WTC11 (cell line): ENCODE measurements around the gene SELENOV. TPM values are rescaled to one million over a fixed set of nuclear protein-coding genes. Genes with fewer than 3 reads are reported as not detected.
A peak's percentile ranks its signal among the peaks of the same experiment; 100 is the strongest.

Source experiments
- CBFB ChIP-seq: sonication (generic); formaldehyde crosslinking; IDR thresholded peaks from 2 replicates; pipeline ENCODE4 v1.8.1; 2022; ENCODE audit warnings: mild to moderate bottlenecking, low read depth, missing genetic modification reagents
- CDX4 ChIP-seq: fragments of 250-450 bp; sonication (Bioruptor Pico); IDR thresholded peaks from 2 replicates; pipeline ENCODE4 v1.9.0; 2021; ENCODE audit warnings: moderate library complexity, mild to moderate bottlenecking, inconsistent platforms, borderline replicate concordance
- FOXJ3 ChIP-seq: sonication (generic); formaldehyde crosslinking; IDR thresholded peaks from 2 replicates; pipeline ENCODE4 v1.9.0; 2021; ENCODE audit warnings: missing genetic modification reagents, mild to moderate bottlenecking, borderline replicate concordance
- JUN ChIP-seq: sonication (generic); formaldehyde crosslinking; IDR thresholded peaks from 2 replicates; pipeline ENCODE4 v1.8.0; 2023; ENCODE audit warnings: mild to moderate bottlenecking, missing genetic modification reagents
- MYBL2 ChIP-seq: sonication (generic); formaldehyde crosslinking; IDR thresholded peaks from 2 replicates; pipeline ENCODE4 v1.8.1; 2023; ENCODE audit warnings: mild to moderate bottlenecking, moderate library complexity, missing genetic modification reagents
- NR2C2 ChIP-seq: sonication (generic); formaldehyde crosslinking; IDR thresholded peaks from 2 replicates; pipeline ENCODE4 v1.8.0; 2022; ENCODE audit warnings: mild to moderate bottlenecking, missing genetic modification reagents
- RELA ChIP-seq: sonication (generic); formaldehyde crosslinking; IDR thresholded peaks from 2 replicates; pipeline ENCODE4 v1.8.1; 2022; ENCODE audit warnings: missing genetic modification reagents, mild to moderate bottlenecking, borderline replicate concordance
- SMAD4 ChIP-seq: sonication (generic); formaldehyde crosslinking; IDR thresholded peaks from 2 replicates; pipeline ENCODE4 v1.8.0; 2022; ENCODE audit warnings: mild to moderate bottlenecking, missing genetic modification reagents
- SP1 ChIP-seq: sonication (generic); formaldehyde crosslinking; conservative IDR thresholded peaks from 2 replicates; pipeline ENCODE4 v1.8.1; 2022; ENCODE audit warnings: missing genetic modification reagents
- TCF7 ChIP-seq: sonication (generic); formaldehyde crosslinking; IDR thresholded peaks from 2 replicates; pipeline ENCODE4 v1.8.0; 2022; ENCODE audit warnings: mild to moderate bottlenecking, low read depth, missing genetic modification reagents, moderate library complexity
- TEAD1 ChIP-seq: sonication (generic); formaldehyde crosslinking; IDR thresholded peaks from 2 replicates; pipeline ENCODE4 v1.8.0; 2022; ENCODE audit warnings: mild to moderate bottlenecking, missing genetic modification reagents
- USF1 ChIP-seq: sonication (generic); formaldehyde crosslinking; IDR thresholded peaks from 2 replicates; pipeline ENCODE4 v1.8.0; 2022; ENCODE audit warnings: mild to moderate bottlenecking, missing genetic modification reagents
- ZBTB21 ChIP-seq: sonication (generic); formaldehyde crosslinking; IDR thresholded peaks from 2 replicates; pipeline ENCODE4 v1.8.1; 2023; ENCODE audit warnings: mild to moderate bottlenecking, missing genetic modification reagents, borderline replicate concordance
- ZNF219 ChIP-seq: sonication (generic); formaldehyde crosslinking; IDR thresholded peaks from 2 replicates; pipeline ENCODE4 v1.8.0; 2023; ENCODE audit warnings: missing genetic modification reagents, mild to moderate bottlenecking, borderline replicate concordance
- ZNF263 ChIP-seq: sonication (generic); formaldehyde crosslinking; IDR thresholded peaks from 2 replicates; pipeline ENCODE4 v1.8.1; 2022; ENCODE audit warnings: low read depth, mild to moderate bottlenecking, moderate library complexity, missing genetic modification reagents
- ZNF317 ChIP-seq: sonication (generic); formaldehyde crosslinking; IDR thresholded peaks from 2 replicates; pipeline ENCODE4 v1.8.1; 2023; ENCODE audit warnings: low read depth, mild to moderate bottlenecking, moderate library complexity, missing genetic modification reagents, borderline replicate concordance
- ZNF532 ChIP-seq: fragments of 250-450 bp; sonication (Bioruptor Pico); IDR thresholded peaks from 2 replicates; pipeline ENCODE4 v1.9.0; 2021; ENCODE audit warnings: mild to moderate bottlenecking, borderline replicate concordance
- total RNA-seq: library from RNA; stranded (reverse); gene quantifications from 3 replicates; pipeline ENCODE4 v1.2.3, GENCODE V29; 2021
- TF ChIP-seq, protein P1 (sequence below): fragments of 250-450 bp; sonication (Bioruptor Pico); IDR thresholded peaks from 2 replicates; pipeline ENCODE4 v2.1.2; 2022; ENCODE audit warnings: mild to moderate bottlenecking, moderate library complexity
- TF ChIP-seq, protein P2 (sequence below): sonication (generic); formaldehyde crosslinking; IDR thresholded peaks from 2 replicates; pipeline ENCODE4 v1.8.0; 2022; ENCODE audit warnings: mild to moderate bottlenecking, missing genetic modification reagents

The SELENOV gene
- total RNA-seq, 1 experiment from 2014 or later, result 12.6 TPM

DNA sequence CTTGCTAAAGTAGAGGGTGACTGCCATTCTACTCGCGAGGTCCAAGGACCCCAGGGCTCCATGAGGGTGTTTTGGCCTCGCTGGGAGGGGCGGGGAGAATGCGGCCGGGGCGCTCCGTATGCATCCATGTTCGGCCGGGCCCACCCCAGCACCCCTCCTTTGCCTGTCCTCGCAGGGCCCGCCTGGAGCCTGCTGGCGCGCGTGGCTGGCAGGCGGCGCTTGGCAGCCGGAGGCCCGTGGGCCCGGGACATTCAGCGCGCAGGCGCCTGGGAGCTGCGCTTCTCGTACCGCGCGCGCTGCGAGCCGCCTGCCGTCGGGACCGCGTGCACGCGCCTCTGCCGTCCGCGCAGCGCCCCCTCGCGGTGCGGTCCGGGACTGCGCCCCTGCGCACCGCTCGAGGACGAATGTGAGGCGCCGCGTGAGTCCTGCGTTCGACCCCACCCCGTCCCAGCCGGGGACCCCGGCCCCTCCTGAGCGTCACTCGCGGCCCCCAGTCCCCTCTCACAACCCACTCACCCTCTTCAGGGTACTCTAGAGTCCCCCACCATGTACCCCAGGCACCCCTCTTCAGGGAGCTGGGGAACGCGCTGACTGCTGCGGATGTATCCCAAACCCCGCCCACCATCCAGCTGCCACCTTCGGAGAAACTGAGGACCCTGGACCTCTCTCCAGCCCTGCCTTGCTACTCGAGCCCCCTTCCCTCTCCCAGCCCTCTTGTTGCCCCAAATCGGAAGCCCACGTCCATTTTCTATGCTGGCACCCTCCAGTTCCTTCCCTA, 12.1 kb upstream of the SELENOV start (continued):
- TF ChIP-seq ZNF532 (CRISPR knock-in tag), result peak; percentile 67; the same call in 1 of the 2 replicates
- TF ChIP-seq JUN (CRISPR knock-in tag), result peak; percentile 99
- peak; percentile 93 for TF ChIP-seq NR2C2 (CRISPR knock-in tag)
- peak; percentile 99 for TF ChIP-seq RELA
- TF ChIP-seq USF1 (CRISPR knock-in tag), result peak; percentile 77
- no peak for TF ChIP-seq CDX4 (CRISPR knock-in tag)
- peak; percentile 96 for TF ChIP-seq SMAD4 (CRISPR knock-in tag)
- TF ChIP-seq TCF7 (CRISPR knock-in tag), result peak; percentile 99
- TF ChIP-seq, protein P1, sequence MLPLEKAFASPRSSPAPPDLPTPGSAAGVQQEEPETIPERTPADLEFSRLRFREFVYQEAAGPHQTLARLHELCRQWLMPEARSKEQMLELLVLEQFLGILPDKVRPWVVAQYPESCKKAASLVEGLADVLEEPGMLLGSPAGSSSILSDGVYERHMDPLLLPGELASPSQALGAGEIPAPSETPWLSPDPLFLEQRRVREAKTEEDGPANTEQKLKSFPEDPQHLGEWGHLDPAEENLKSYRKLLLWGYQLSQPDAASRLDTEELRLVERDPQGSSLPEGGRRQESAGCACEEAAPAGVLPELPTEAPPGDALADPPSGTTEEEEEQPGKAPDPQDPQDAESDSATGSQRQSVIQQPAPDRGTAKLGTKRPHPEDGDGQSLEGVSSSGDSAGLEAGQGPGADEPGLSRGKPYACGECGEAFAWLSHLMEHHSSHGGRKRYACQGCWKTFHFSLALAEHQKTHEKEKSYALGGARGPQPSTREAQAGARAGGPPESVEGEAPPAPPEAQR (CRISPR knock-in tag), result no peak
- TF ChIP-seq ZNF219 (CRISPR knock-in tag), result peak; percentile 98
- TF ChIP-seq TEAD1, result peak; percentile 100
- peak; percentile 88 for TF ChIP-seq ZNF263 (CRISPR knock-in tag)
- peak; percentile 99 for TF ChIP-seq MYBL2 (CRISPR knock-in tag)
- TF ChIP-seq, protein P2, sequence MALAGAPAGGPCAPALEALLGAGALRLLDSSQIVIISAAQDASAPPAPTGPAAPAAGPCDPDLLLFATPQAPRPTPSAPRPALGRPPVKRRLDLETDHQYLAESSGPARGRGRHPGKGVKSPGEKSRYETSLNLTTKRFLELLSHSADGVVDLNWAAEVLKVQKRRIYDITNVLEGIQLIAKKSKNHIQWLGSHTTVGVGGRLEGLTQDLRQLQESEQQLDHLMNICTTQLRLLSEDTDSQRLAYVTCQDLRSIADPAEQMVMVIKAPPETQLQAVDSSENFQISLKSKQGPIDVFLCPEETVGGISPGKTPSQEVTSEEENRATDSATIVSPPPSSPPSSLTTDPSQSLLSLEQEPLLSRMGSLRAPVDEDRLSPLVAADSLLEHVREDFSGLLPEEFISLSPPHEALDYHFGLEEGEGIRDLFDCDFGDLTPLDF, result peak; percentile 98
- TF ChIP-seq SP1 (CRISPR knock-in tag), result peak; percentile 90
- TF ChIP-seq ZNF317 (CRISPR knock-in tag), result peak; percentile 84
- peak; percentile 96 for TF ChIP-seq CBFB
- TF ChIP-seq FOXJ3 (CRISPR knock-in tag), result no peak
- TF ChIP-seq ZBTB21 (CRISPR knock-in tag), result peak; percentile 95
